ENCODE results near the gene SLC6A3.
"Not testable (repeated sequence)": the region's sequence is repeated elsewhere in the genome, so short reads cannot be mapped to it uniquely, and the experiment has no call there.

The SLC6A3 gene

GRCh38 chr5:1367149-1367548 lies 78.1 kb downstream of the SLC6A3 start:
- DNase-seq (ENCODE audit: low read depth): no peak

- DNase-seq (ENCODE audit: low read depth): no peak
Observed at GRCh38 chr5:1366514-1366913, 78.7 kb downstream of the SLC6A3 start.

DNA sequence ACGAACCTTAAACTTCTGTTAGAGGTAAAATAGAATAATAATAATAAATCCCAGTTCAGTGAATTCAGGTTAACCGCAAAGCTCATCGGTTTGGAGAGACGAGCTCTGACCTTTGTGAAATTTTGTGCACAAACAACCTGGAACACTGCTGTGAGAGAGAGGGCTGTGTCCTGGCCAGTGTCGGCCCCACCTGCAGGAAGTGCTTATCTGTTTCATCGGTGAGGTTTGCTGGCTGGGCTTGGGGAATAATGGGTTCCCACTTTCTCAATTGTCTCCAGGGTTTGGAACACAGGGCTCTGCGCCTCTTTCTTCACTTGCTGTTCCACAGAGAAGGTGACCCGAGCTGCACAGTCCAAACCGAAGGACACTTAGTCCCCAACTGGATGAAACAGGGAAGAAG lies 81.0 kb downstream of the SLC6A3 start:
- no peak for DNase-seq (ENCODE audit: low read depth)

- no peak for DNase-seq (ENCODE audit: low read depth)
Observed at GRCh38 chr5:1363581-1363980, 81.7 kb downstream of the SLC6A3 start.

GRCh38 chr5:1363160-1363559 lies 82.1 kb downstream of the SLC6A3 start:
- DNase-seq (ENCODE audit: low read depth): no peak

DNA sequence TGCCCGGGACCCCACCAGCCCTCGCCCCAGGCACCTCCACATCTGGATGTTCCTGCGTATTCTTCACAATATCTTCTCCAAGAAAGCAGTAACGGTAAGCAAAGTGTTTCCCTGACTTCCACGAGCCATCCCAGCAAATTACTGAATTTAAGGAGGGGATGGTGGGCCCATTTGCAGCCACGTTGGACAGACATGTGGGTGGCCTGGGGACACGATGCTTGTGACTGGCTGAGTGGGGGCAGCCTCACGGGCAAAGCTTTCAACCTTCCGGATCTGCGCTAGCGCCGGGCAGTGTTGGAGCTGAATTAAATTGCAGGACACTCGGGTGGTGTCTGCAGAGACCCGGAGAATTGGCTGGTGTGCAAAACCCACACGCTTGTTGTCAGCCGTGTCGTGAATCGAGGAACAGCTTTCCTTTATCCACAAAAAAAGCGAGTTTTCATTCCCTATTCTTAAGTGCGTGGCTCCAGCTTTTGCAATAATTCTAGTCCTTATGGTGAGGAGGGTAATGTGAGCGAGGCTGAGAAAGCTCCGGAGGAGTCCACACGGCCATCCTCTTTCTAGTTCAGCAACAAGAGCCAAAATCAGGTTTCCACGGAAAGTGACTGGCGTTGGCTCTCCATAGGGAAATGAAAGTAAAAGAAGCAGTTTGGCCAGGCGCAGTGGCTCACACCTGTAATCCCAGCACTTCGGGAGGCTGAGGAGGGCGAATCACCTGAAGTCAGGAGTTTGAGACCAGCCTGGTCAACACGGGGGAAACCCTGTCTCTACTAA lies 82.8 kb downstream of the SLC6A3 start:
- no peak for DNase-seq (ENCODE audit: low read depth)

- no peak for DNase-seq (ENCODE audit: low read depth)
Observed at GRCh38 chr5:1360861-1361260, 84.4 kb downstream of the SLC6A3 start.

DNA sequence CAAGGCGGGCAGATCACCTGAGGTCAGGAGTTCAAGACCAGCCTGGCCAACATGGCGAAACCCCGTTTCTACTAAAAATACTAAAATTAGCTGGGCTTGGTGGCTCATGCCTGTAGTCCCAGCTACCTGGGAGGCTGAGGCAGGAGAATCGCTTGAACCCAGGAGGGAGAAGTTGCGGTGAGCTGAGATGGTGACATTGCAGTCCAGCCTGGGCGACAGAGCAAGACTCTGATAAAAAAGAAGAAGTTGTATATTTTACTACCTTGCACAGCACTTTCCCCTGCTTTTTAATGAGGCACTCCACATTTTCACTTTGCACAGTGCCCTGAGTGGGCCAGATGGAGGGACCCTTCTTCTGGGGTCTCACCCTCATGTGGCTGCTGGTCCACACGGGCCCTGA lies 84.9 kb downstream of the SLC6A3 start:
- not testable (repeated sequence) for DNase-seq (ENCODE audit: low read depth)

- DNase-seq (ENCODE audit: low read depth): no peak
Observed at GRCh38 chr5:1359713-1360112, 85.5 kb downstream of the SLC6A3 start.

DNA sequence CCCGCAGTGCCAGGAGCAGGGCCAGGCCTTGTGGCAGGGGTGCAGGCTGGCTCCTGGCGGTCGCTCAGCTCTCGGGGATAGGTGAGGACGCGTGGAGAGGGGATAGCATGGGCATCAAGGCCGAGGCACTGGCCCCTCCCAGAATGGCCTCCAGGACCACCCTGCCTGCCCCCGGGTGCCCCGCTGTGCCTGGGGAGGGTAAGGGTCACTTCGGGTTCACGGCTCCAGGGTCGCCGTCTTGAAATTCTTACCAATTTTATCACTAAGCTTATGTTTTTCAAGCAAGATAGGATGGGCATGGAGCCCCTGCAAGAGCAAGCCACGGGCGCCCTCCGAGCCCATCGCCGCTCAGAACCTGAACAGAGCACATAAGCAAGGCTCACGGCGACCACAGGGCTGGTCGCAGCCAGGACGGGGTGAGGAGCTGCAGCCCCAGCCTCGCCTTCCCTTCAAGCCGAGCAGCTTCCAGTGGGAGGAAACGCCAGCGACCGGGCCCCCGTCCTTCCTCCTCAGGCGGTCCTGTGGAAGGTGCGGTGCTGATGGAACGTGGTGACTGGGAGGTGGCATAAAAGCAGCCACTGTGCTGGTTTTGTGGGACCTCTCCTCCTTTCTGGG lies 86.1 kb downstream of the SLC6A3 start:
- no peak for DNase-seq (ENCODE audit: low read depth)

GRCh38 chr5:1358726-1359025 lies 86.6 kb downstream of the SLC6A3 start:
- no peak for DNase-seq (ENCODE audit: low read depth)

- DNase-seq (ENCODE audit: low read depth): no peak
Observed at GRCh38 chr5:1357946-1358725, 87.1 kb downstream of the SLC6A3 start.

DNA sequence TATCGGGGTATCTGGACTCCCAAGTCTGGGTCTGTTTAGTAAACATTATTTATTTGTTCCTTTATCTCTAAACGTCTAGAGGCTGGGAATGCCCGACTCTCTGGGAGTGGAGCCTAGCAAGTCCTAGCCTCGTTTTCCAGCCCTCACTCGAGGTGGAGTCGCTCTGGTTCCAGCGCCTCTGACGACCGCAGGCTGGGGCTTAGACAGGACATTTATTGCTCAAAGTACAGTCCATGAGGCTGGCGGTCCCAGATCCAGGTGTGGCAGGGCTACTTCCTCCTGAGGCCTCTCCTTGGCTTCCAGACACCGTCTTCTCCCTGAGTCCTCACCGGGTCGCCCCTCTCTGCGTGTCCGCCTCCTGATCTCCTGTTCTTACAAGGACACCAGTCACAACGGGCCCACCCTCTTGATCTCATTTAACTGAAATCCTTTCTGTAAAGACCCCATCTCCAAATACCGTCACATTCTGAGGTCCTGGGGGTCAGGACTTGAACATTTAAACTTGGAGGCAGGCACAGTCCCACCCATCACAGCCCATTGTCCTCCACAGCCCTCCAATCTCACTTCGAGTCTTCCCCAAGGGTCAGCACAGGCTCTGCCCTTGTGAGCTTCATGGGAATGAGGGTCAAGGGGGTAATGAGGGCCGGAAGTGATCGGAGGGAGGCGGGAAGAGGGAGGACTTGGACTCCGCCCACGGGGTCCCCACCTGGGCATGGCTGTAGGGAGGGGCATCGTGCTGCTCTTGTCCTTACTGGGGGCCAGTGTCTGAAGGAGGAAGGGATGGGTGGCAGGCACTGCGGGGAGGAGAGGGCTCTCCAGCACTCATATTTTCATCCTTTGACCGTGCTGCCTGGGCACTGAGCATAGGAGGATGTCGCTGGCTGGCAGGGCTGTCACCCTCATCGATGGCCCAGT lies 88.1 kb downstream of the SLC6A3 start:
- no peak for DNase-seq (ENCODE audit: low read depth)

DNA sequence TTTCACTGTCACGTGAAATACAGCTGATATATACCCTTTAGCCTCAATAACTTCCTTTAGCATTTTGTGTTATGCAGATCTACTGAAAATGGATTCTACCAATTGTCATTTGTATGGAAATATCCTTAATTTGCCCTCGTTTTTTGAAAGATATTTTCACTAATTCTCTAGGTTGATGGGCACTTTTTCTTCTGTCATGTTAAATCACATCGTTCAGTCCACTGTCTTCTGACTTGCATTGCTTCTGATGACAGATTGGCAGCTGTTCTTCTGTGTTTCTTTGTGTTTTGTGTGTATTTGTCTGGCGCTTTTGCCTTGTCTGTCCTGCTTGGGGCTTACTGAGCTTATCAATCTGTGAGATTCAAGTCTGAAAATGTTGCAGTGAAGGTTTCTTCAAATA lies 90.7 kb downstream of the SLC6A3 start:
- no peak for DNase-seq (ENCODE audit: low read depth)

DNA sequence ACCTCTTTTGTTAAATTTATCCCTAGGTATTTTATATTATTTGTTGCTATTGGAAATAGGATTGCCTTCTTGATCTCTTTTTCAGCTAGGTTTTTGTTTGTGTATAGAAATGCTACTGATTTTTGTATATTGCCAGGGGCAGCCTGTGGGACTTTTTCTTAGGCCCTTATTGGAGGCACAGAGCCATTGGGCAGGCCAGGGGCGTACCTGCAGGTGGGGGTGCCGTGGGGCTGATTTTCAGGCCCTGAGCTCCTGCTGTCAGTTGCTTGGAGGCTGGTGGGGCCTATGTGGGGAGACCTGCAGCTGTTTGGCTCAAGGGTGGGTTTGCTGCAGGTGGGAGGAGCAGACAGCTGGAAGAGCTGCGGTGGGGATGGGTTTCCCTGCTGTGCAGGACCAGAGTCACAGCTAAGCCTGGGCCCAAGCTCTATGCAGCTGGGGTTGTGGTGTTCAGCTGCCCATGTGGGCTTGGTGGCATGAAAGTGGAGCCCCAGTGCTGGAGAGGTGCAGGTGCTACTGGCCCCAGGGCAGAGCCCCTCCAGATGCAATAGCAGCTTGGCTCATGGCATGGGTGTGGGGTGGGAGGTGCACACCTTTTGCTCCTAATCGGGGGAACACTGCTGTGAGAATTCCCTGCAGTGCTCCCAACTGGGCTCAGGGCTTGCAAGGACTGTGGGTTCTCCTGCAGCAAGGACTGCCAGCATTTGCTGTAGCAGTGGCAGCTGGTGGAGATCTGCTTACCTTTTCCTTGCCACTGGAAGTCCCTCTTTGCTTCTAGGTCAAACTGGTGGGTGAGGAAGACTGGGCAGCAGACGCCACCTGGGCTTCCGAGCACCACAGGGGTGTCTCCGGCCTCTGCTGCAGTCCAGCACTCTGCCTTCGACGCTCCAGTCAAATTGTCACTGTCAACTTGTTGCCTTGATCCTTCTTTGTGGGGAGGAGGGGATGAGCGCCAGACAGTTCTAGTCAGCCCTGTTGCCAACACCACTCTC lies 92.7 kb downstream of the SLC6A3 start:
- no peak for DNase-seq (ENCODE audit: low read depth)

GRCh38 chr5:1351156-1351555 lies 94.1 kb downstream of the SLC6A3 start:
- no peak for DNase-seq (ENCODE audit: low read depth)

- DNase-seq (ENCODE audit: low read depth): no peak
Observed at GRCh38 chr5:1349246-1349645, 96.0 kb downstream of the SLC6A3 start.

- DNase-seq (ENCODE audit: low read depth): no peak
Observed at GRCh38 chr5:1348986-1349245, 96.3 kb downstream of the SLC6A3 start.

GRCh38 chr5:1347571-1347970 lies 97.7 kb downstream of the SLC6A3 start:
- DNase-seq (ENCODE audit: low read depth): no peak

DNA sequence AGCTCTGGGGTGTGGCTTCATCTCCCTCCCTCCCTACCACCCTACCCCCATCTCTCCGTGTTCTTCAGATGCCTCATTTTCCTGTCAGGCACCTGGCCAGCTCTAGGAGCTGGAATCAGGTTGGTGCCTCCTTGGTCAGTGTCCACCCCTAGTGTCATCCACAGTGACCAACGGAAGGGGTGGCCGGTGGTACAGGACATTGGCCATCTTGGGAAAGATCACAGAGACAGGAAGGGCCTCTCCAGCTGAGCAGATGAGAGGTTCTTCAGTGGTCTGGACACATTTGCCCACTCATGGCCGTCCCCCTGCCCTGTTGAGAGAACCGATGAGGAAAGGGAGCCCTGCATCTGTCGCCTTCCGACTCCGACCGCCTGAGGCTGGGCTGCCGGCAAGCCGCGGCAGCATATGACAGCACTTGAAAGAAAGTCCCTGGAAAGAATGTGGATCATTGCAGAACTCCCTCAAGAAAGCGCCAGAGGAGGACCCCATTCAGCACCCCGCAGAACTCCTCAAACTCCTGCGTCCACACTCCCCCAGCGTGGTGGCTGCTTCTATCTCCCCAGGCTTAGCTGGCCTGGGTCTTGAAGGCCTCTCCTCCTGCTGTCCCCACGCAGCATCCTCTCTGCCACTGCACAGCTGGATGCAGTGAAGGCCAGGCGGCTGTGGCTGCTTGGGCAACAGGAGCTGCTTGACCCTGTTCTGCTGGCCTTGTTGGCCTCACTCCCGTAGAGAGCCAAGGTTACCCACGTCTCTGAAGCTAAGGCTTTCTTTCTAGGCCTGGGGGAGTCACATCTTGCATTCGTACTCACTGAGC lies 98.4 kb downstream of the SLC6A3 start:
- no peak for DNase-seq (ENCODE audit: low read depth)

All from activated T-cell treated with anti-CD3 and anti-CD28 coated beads for 1 hour (primary cell).